Femur (tissue), 1 donor: ENCODE data around the gene PAPOLB.
"Not testable (repeated sequence)": the region's sequence is repeated elsewhere in the genome, so short reads cannot be mapped to it uniquely, and the experiment has no call there.

ENCODE experiments used
- DNase-seq: peaks from one replicate; pipeline ENCODE4 v3.0.0-alpha.2; 2017

Gene PAPOLB

GRCh38 chr7:4861673-4862072 is at the start of gene PAPOLB:
PAPOLB (minus strand) TSS chr7:4862030; CDS start chr7:4861810, 220 bp downstream.
- DNase-seq, result no peak

- no peak for DNase-seq
Measured at GRCh38 chr7:4911111-4911828, 49.4 kb upstream of the PAPOLB start.

- no peak for DNase-seq
Measured at GRCh38 chr7:4906682-4907081, 44.9 kb upstream of the PAPOLB start.

GRCh38 chr7:4905171-4905570 is 43.3 kb upstream of the PAPOLB start:
- no peak for DNase-seq

- DNase-seq, result no peak
Measured at GRCh38 chr7:4904346-4904745, 42.5 kb upstream of the PAPOLB start.

GRCh38 chr7:4895766-4896165 is 33.9 kb upstream of the PAPOLB start:
- no peak for DNase-seq

GRCh38 chr7:4894482-4894881 is 32.7 kb upstream of the PAPOLB start:
- no peak for DNase-seq

GRCh38 chr7:4893929-4894475 is 32.2 kb upstream of the PAPOLB start:
- no peak for DNase-seq

GRCh38 chr7:4893188-4893587 is 31.4 kb upstream of the PAPOLB start:
- not testable (repeated sequence) for DNase-seq

- DNase-seq, result not testable (repeated sequence)
Measured at GRCh38 chr7:4891522-4891921, 29.7 kb upstream of the PAPOLB start.

GRCh38 chr7:4889682-4890081 is 27.9 kb upstream of the PAPOLB start:
- no peak for DNase-seq

- DNase-seq, result no peak
Measured at GRCh38 chr7:4888161-4888560, 26.3 kb upstream of the PAPOLB start.

GRCh38 chr7:4886671-4887070 is 24.8 kb upstream of the PAPOLB start:
- no peak for DNase-seq

- DNase-seq, result no peak
Measured at GRCh38 chr7:4885317-4885807, 23.5 kb upstream of the PAPOLB start.

- DNase-seq, result no peak
Measured at GRCh38 chr7:4884164-4884563, 22.3 kb upstream of the PAPOLB start.

GRCh38 chr7:4883372-4884144 is 21.7 kb upstream of the PAPOLB start, which contains the start of gene RADIL:
RADIL (minus strand) TSS chr7:4883716; CDS start chr7:4878139, 5,577 bp downstream.
- DNase-seq, result peak; percentile 94

GRCh38 chr7:4883033-4883371 is 21.2 kb upstream of the PAPOLB start:
- DNase-seq, result no peak

GRCh38 chr7:4882169-4883032 is 20.6 kb upstream of the PAPOLB start:
- peak; percentile 86 for DNase-seq

- DNase-seq, result no peak
Measured at GRCh38 chr7:4880218-4880617, 18.4 kb upstream of the PAPOLB start.

GRCh38 chr7:4879396-4880081 is 17.7 kb upstream of the PAPOLB start:
- DNase-seq, result no peak

GRCh38 chr7:4878336-4879335 is 16.8 kb upstream of the PAPOLB start:
- peak; percentile 53 for DNase-seq
